Common myeloid progenitor, CD34-positive (primary cell): Measurements from ENCODE around the gene UNC5CL.

Experiments used
- CTCF ChIA-PET: fragments of 350-600 bp; sonication (Branson Sonifier 250); formaldehyde crosslinking; loops from one replicate; lab custom pipeline; 2021; ENCODE audit warnings: antibody characterized with exemption; lab: Charles Lee
- POLR2A ChIA-PET: fragments of 350-600 bp; sonication (Branson Sonifier 250); formaldehyde crosslinking; loops from one replicate; lab custom pipeline; 2021; ENCODE audit warnings: antibody characterized with exemption; lab: Charles Lee
- DNase-seq, 3 donors: peaks; one replicate each; pipeline versions ENCODE4 v3.0.0 to v3.0.0-alpha.2; 2013
- H3K27ac ChIP-seq, 2 experiments: 1 replicate in 1 of 2; 2 replicates in 1 of 2; pipeline ENCODE4 v1.7.0; 2013; ENCODE audit warnings: inconsistent platforms in 2 of 2, low read length in 2 of 2, mild to moderate bottlenecking in 2 of 2, low read depth in 1 of 2, moderate library complexity in 1 of 2; ENCODE audit not compliant: severe bottlenecking in 2 of 2, insufficient read depth in 1 of 2, poor library complexity in 1 of 2
- H3K27me3 ChIP-seq, 5 experiments: replicated peaks in 2 of 5; 1 replicate in 3 of 5; 2 replicates in 2 of 5; pipeline versions ENCODE4 v1.6.1 to v1.7.0; 2013; ENCODE audit warnings: low read length in 4 of 5, mild to moderate bottlenecking in 2 of 5, moderate library complexity in 2 of 5, inconsistent platforms in 1 of 5; ENCODE audit not compliant: insufficient read depth in 5 of 5, control insufficient read depth in 4 of 5
- H3K36me3 ChIP-seq, 4 experiments: 1 replicate in 2 of 4; 2 replicates in 2 of 4; pipeline versions ENCODE4 v1.6.1 to v1.7.0; 2013; ENCODE audit warnings: low read length in 3 of 4, control low read depth in 1 of 4, mild to moderate bottlenecking in 1 of 4; ENCODE audit not compliant: control insufficient read depth in 4 of 4, insufficient read depth in 4 of 4
- H3K4me1 ChIP-seq, 4 experiments: 1 replicate in 3 of 4; 2 replicates in 1 of 4; pipeline versions ENCODE4 v1.6.1 to v1.7.1; 2013; ENCODE audit warnings: low read length in 3 of 4, mild to moderate bottlenecking in 3 of 4, control low read depth in 1 of 4, inconsistent platforms in 1 of 4, moderate library complexity in 1 of 4; ENCODE audit not compliant: control insufficient read depth in 4 of 4, insufficient read depth in 4 of 4; ENCODE audit errors: control extremely low read depth in 1 of 4
- H3K4me3 ChIP-seq, 7 experiments: 1 replicate in 4 of 7; 2 replicates in 3 of 7; pipeline versions ENCODE4 v1.5.1 to v1.7.0; 2013; ENCODE audit warnings: mild to moderate bottlenecking in 7 of 7, low read length in 6 of 7, moderate library complexity in 6 of 7, inconsistent platforms in 2 of 7, low read depth in 2 of 7, control low read depth in 1 of 7; ENCODE audit not compliant: insufficient read depth in 4 of 7, control insufficient read depth in 1 of 7; ENCODE audit errors: extremely low read depth in 1 of 7
- H3K9me3 ChIP-seq, 5 experiments: 1 replicate in 4 of 5; 2 replicates in 1 of 5; pipeline versions ENCODE4 v1.6.1 to v1.7.1; 2013; ENCODE audit warnings: low read length in 4 of 5, mild to moderate bottlenecking in 2 of 5, inconsistent platforms in 1 of 5, low read depth in 1 of 5, moderate library complexity in 1 of 5; ENCODE audit not compliant: control insufficient read depth in 4 of 5, insufficient read depth in 2 of 5; ENCODE audit errors: control extremely low read depth in 1 of 5
- WGBS: methylation state at CpG from one replicate; pipeline ENCODE4 v1.1.5; 2013; ENCODE audit not compliant: insufficient coverage; 5-methylcytosine and 5-hydroxymethylcytosine counted together

UNC5CL gene

DNA sequence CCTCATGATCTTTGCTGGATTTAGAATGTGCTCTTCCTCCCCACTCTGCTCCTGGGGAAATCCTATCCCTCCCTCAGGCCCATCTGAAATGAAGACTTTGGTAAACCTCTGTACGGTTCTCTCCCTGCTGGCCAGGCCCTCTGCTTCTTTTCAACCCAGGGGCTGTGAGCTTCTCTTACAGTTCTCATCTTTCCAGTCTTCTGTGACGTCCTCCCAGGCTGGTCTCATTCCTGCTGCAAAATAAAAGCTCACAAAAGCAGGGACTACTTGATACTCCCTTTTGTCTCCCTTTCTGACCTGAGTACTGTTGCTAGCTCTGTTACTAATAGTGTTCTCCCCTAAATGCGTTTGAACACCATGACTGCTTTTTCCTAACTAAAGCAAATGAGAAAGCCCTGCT lies 46.3 kb downstream of the UNC5CL start:
- no peak for DNase-seq
- ChIA-PET POLR2A (no interaction called here), CTCF (interaction anchor here (1.2 kb wide), 1 partner anchor 30 kb away, joined by 3 read pairs; no protein-coding TSS in a partner anchor)
- Histone ChIP-seq H3K4me3 (no peak overlapping the region), H3K27ac (no peak overlapping the region), H3K4me1 (no peaks in the 10 kb centered on the region), H3K9me3 (no peaks in the 10 kb centered on the region), H3K36me3 (no peaks in the 10 kb centered on the region), H3K27me3 (peaks cover 0 to 4% (median 0%) of the 10 kb centered on the region in 5 experiments)
- WGBS: 93% methylated on average over 3 of the region's 3 CpGs

DNA sequence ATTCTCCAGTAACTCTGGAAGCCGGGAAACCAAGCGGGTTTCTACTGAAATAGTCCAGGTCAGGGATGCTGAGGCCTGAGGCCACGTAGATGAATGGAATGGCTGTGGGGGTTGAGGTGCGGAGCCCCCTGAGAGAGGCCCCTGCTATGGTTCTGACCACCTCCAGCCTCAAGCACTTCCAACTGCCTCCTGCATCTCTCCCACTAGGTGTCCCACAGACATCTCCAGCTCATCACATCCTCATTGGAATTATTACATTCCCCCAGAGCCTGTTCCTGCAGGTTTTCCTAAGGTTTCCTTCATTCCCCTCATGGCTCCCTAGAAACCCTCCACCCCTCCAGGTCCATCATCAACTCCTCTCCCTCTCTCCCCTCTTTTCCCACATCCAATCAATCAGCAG lies 48.7 kb downstream of the UNC5CL start:
- POLR2A ChIA-PET: no interaction called here
- DNase-seq: no peak
- WGBS: 100% methylated on average over 2 of the region's 4 CpGs
- CTCF ChIA-PET: interaction anchor here (0.7 to 1.2 kb wide), 4 partner anchors 8 to 46 kb away, joined by 3 to 4 read pairs (median 3); no protein-coding TSS in a partner anchor
- H3K4me3 ChIP-seq: no peak overlapping the region
- peaks cover 0 to 7% (median 0%) of the 10 kb centered on the region in 5 experiments for H3K27me3 ChIP-seq
- no peaks in the 10 kb centered on the region for H3K9me3 ChIP-seq
- H3K36me3 ChIP-seq: no peaks in the 10 kb centered on the region
- no peak overlapping the region for H3K27ac ChIP-seq
- no peaks in the 10 kb centered on the region for H3K4me1 ChIP-seq

DNA sequence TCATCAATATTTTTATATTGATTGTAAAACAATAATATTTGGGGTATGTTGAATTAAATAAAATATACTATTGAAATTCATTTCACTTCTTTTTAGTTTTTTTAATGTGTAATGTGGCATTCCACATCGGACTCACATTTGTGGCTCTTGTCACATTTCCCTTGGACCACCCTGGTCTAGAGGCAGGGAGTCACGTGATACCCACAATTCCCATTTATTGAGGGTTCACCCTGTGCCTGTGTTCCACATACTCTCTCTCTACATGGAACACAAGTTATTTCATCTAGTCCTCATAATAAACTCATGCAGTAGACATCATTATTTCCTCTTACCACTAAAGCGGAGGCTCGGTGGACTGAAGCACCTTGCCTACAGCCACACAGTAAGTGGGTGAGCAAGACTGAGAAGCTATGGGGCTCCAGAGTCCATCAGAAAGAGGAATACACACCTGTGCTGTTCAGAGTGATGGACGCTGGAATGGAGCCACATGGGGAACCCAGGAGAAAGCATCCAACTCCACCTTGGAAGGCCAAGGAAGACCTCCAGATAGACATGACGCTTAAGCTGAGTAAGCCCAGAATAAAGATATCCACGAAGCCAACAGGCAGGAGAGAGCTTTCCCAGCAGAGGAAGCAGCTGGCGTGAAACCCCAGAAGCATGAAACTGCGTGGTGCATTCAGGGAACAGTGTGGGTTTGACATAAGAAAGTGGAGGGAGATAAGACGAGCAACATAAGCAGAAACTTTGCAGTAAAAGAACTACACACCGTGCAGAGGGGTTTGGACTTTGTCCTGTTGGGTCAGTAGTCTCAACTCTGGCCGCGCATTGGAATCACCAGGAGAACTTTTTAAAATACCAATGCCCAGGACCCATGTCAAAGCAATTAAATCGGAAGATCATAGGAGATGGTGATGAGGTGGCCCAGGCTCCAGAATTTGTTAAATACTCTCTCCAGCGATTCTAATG lies 49.5 kb downstream of the UNC5CL start:
- POLR2A ChIA-PET: no interaction called here

DNA sequence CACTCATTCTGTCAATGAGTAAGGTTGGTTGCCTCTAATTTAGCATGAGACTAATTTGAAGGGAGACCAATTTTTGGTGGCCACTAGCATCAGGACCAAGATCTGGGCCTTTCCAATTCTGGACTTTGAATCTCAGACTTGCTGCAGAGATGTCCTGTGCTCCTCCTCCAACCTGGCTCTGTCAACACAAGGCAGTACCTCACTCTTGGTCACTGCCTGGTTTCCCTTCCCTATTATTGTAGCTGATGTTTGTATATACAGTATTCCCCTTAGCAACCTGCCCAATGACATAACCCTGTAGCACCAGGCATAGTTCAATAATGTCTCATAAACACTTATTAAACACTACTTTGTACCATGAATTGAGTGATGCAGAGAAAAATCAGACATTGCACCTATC lies 50.4 kb downstream of the UNC5CL start:
- Histone ChIP-seq H3K4me3 (no peak overlapping the region), H3K9me3 (no peaks in the 10 kb centered on the region), H3K4me1 (no peaks in the 10 kb centered on the region), H3K27me3 (peaks cover 0 to 8% (median 0%) of the 10 kb centered on the region in 5 experiments), H3K36me3 (no peaks in the 10 kb centered on the region), H3K27ac (no peak overlapping the region)
- ChIA-PET CTCF (interaction anchor here (1.8 to 2.4 kb wide), 2 partner anchors 10 to 20 kb away, joined by 4 to 5 read pairs; no protein-coding TSS in a partner anchor), POLR2A (no interaction called here)
- DNase-seq: no peak

More for the DNA sequence above, 49.5 kb downstream of the UNC5CL start:
- Histone ChIP-seq H3K27me3 (peaks cover 0 to 7% (median 0%) of the 10 kb centered on the region in 5 experiments), H3K36me3 (no peaks in the 10 kb centered on the region), H3K27ac (no peak overlapping the region), H3K4me1 (no peaks in the 10 kb centered on the region), H3K4me3 (no peak overlapping the region), H3K9me3 (no peaks in the 10 kb centered on the region)
- CTCF ChIA-PET: interaction anchor here (1.0 to 2.4 kb wide), 4 partner anchors 9 to 38 kb away, joined by 3 to 5 read pairs (median 4); no protein-coding TSS in a partner anchor
- no peak for DNase-seq
- 95% methylated on average over 13 of the region's 15 CpGs for WGBS

DNA sequence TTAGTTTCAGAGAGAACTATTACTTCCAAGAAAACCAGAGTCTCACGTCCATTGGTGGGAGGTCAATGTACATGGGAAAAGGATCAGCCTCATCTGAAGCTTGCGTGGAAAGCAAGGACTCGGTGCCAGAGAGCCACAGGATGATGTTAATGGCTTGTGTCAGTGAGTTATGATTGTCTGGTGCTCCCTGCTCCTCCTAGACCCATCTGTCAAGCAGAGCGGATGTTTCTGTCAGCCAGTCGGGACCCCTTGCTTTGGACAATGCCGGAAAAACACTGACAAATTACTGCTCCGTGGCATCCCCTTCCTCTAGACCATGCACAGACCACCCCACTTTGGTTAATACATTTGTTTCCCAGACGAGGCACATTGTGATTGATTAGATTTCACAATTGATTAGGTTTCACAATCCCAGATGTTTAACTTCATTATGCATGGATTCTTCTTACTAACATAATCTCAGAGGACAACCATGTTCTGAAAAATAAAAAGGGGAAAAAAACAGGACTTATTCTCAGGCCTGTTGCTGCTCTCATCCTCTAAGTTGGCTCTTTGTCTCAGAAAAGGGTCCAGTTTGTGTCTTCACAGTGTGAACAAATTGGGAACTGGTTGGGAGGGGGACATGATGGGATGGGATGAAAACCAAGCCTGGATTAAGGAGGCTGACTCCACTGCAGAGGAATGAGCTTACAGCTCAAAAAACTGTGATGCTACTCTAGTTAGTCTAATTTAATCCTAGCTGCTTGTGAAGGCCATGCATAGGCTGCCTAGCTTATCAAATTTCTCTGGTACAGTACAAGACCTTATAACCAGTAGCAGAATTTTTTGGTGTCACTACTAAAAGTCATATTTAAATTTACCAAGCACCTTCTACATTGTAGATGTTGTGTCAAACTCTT lies 51.9 kb downstream of the UNC5CL start:
- no peaks in the 10 kb centered on the region for H3K9me3 ChIP-seq
- DNase-seq: no peak
- no peak overlapping the region for H3K27ac ChIP-seq
- 77% methylated on average over 8 of the region's 8 CpGs for WGBS
- H3K4me3 ChIP-seq: no peak overlapping the region
- H3K4me1 ChIP-seq: no peaks in the 10 kb centered on the region
- no peaks in the 10 kb centered on the region for H3K36me3 ChIP-seq
- ChIA-PET CTCF (interaction anchor here (1.0 to 1.8 kb wide), 2 partner anchors 12 to 195 kb away, joined by 3 to 4 read pairs; no protein-coding TSS in a partner anchor), POLR2A (no interaction called here)
- peaks cover 0 to 8% (median 0%) of the 10 kb centered on the region in 5 experiments for H3K27me3 ChIP-seq

GRCh38 chr6:40986364-40986763 lies 52.7 kb downstream of the UNC5CL start:
- CTCF ChIA-PET: no interaction called here
- Histone ChIP-seq H3K4me3 (no peak overlapping the region), H3K4me1 (no peaks in the 10 kb centered on the region), H3K27ac (no peak overlapping the region), H3K36me3 (no peaks in the 10 kb centered on the region), H3K9me3 (no peaks in the 10 kb centered on the region), H3K27me3 (peaks cover 0 to 4% (median 0%) of the 10 kb centered on the region in 5 experiments)
- DNase-seq: no peak
- POLR2A ChIA-PET: no interaction called here
- no CpG with 5 or more reads among the region's 2 CpGs for WGBS
